Measurements from ENCODE around the gene BABAM2.
A peak's percentile ranks its signal among the peaks of the same experiment; 100 is the strongest.
"Not testable (repeated sequence)": the region's sequence is repeated elsewhere in the genome, so short reads cannot be mapped to it uniquely, and the experiment has no call there.

Gene BABAM2

DNA sequence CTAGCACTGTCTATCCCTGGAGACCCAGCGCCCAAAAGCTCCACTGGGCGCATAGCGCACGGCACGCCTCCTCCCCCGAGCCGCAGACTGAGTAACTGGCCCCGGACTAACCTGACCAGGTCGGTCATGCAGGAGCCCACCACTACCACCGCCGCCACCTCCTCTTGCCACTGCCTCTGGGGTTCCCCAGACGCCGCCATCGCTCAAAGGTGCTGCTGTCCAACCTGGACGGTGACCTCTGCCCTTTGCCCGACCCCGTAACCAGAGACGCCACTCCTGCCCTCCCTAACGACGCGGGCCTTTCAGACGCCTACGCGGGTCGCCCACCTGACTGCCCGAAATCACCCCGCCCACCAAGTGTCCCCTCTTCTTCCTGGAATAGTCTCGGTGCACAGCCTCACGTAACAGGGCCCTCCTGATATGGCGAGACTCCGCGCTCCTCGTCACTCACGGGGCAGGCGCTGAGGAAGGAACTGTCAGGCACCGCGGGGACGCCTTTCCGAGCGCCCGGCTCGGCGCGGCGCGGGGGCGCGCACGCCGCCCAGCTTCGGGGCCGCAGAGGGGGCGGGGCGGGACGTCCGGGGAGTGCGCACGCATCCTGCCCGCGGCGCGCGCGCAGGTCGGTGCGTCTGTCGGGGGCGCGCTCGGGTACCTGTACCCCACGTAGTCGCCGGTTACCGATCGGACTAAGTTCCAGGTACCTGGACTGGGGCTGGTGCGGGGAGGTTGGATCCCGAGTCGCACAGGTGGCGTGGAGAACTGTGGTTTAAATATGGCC, at the start of gene BABAM2, which contains the start of gene RBKS:
Gene BABAM2 (plus strand): TSS at position 584 of the 778 bp plus-strand sequence. CDS start 3,828 bp downstream, outside the sequence.
Gene RBKS (minus strand): TSS at position 242 of the 778 bp plus-strand sequence. CDS start 42 bp downstream, at position 200.
- DNase-seq (ENCODE audit: low read depth in 3 of 3), result peak; percentile 81 to 88 (median 86)

DNA sequence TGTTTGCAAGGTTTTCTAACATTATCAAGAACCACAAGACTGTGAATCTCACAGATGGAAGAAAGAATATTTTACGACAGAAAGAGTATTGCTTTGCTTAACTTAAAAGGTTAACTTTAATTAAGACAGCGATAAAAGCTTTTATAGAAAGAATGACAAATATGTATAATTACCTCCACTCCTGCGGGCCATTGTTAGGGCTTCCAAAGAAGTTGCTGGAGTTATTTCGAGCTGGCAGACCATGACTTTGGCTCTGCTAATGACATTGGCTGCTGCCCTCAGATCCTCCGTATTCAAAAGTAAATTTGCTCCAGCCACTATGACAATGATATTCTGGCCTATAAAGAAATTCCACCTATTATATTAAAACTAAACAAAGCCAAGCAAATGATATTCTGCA, 47.6 kb upstream of the BABAM2 start:
- DNase-seq (ENCODE audit: low read depth in 3 of 3), result no peak

DNA sequence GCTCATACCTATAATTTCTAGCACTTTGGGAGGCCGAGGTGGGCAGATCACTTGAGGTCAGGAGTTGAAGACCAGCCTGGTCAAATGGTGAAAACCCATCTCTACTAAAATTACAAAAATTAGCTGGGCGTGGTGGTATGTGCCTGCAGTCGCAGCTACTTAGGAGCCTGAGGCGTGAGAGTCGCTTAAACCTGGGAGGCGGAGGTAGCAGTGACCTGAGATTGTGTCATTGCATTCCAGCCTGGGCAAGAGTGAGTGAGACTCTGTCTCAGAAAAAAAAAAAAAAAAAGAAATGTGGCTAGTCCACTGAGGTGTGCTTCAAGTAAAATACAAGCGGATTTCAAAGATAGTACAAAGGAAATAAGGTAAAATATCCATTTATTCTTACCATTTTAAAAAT, 46.5 kb upstream of the BABAM2 start:
- no peak for DNase-seq (ENCODE audit: low read depth in 3 of 3)

DNA sequence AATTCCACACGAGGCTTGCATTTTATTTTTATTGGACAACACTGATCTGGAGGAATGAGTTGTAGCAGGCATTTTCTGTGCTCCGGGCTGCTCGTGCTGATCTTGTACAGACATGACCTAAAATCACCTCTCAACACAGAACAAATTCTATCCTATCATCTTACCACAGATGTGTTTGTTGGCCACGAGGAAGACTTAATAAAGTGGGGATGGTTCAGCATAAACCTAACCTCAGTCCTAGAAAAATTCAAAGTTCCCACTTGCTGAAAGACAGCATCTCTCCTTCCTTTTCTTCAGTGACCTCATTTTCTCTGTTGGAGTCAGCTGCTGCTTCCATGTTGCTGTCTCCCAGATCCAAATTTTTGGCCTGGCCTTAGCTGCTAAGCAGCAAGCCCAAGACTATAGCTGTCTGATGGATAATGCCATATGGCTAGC, 45.7 kb upstream of the BABAM2 start:
- DNase-seq (ENCODE audit: low read depth in 3 of 3), result no peak

DNA sequence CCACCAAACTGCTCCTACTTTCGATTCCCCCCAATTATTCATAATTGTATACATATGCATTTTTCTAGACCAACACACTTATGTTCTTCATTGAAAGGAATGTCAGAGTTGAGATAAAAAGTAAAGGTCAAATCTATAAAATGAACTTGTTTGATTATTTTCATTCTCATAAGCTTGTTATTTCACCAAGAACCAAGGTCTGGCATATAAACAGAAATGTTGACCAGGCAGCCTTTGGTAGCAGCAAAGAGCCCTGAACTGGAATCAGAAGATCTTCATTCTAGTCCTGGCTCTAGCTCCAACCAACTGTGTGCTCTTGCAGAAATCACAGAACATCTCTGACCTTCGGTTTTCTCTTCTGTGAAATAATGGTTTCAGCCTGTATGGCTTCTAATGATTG, 43.2 kb upstream of the BABAM2 start:
- DNase-seq (ENCODE audit: low read depth in 3 of 3), result no peak

DNA sequence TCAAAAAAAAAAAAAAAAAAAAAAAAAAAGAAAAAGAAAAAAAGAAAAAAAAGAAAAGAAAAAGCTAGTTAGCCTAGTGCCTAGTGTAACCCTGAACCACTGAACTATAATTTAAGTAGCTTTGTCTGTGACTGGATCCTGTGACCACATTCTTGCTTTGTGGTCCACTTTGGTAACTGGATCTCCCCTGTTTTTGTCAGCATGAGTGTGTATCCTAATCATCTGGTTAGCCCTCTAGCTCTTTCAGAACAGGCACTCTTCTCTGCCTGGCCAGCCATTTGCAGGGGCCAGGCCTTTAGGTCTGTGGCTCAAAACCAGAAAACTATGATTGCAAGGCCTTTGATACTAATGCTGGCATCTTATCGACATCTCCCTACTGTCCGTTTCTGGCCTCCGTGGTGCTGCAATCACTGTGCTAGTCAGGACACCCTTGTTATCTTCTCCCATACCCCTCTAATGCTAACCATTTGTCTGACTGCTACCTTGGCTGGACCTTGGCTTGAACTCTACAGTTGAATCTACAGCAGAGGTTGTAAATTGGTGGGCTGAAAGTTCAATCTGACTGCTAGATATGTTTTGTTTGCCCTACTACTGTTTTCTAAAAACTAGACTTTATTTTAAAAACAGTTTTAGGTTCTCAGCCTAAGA, 40.8 kb upstream of the BABAM2 start:
- no peak for DNase-seq (ENCODE audit: low read depth in 3 of 3)

DNA sequence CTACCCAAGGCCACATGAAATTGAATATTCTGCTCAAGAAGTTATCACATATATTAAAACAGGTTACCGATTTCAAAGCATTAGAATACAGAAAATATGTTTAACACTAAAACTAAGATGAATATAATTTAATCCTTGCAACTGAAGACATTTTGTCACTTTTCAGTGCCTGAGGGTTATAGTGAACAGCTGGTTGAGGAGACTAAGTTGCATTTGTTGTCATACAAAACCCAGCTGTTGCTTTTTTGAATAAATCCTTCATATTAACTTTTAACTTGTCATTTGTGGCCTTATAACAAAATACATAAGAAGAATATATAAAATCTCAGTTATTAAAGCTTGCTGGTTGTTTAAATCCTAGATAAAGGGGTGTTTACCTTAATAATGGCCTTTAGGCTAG, 37.8 kb upstream of the BABAM2 start:
- DNase-seq (ENCODE audit: low read depth in 3 of 3), result no peak

DNA sequence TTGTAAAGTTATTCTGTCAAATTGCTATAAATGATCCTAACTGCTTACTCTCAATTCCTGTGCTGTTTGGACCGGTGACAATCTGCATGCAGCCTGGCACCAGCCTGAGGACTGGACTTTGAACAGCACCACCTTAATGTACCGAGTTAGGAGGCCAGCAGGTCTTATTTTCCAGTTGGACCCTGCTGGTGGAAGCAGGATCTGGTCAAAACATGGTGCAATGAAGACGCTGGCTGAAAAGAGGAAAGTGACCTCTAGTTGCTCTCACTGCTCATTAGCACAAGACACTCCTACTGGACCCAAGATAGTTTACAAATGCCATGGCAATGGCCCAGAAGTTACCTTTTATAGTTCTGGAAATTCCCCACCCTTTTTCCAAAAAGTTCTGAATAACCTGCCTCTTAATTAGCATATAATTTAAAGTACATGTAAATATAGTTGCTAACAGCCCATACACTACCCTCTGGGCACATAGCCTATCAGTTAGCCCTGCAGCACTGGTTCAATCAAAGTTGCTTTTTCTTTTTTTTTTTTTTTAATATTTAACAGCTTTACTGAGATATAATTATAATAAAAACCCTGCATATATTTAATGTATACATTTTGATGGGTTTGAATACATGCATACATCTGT, 36.2 kb upstream of the BABAM2 start:
- DNase-seq (ENCODE audit: low read depth in 3 of 3), result no peak

DNA sequence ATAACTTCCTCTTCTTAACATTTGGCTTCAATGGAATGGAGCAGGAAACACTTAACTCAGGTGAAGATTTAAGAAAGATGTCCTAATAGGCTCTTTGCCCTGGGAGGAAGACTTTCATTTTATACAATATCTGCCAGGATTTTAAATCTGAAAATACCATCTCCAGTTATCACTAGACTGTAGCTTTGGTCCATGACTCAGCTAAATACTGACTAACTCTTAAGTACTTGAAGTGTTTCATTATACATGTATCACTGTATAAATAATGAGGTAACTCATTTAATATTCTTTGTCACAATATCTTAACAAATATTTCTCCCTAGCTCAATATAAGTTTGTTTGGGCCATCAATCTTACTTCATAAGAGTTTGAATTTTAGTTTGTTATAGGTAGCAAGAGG, 35.1 kb upstream of the BABAM2 start:
- DNase-seq (ENCODE audit: low read depth in 3 of 3), result no peak

DNA sequence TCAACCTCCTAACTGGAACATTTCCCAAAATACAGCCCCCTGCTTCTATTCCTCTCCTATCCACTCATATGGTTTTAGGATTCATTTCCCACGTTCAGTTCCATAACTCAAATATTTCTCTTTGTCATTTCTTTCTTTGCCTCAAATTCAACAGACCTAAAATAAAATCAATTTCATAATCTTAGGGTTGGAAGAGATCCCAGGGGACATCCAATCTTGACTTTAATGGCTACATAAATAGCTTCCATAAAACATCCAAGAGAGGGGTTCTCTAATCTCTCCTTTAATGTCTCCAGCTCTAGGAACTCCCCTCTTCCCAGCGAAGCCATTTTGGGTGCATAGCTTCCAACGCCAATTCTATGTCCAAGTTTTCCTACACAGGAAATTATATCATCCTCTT, 34.1 kb upstream of the BABAM2 start:
- DNase-seq (ENCODE audit: low read depth in 3 of 3), result no peak

DNA sequence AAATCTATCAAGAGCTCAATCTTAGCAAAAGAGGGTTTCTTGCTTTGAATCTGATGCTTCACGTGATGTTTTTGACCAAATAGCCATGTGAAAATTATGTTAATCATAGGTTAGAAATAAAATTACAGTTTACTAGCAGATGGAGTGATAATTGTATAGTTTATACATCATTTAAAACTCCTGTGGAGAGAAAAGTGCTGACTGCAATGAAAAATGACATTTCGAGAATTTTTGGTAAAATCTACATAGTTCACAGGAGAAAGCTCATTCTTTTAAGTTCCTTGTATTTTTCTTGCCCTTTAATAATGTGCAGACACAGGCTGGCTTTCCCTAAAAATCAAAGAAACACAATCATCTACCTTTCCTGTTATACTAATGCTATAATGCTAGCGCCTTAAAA, 33.6 kb upstream of the BABAM2 start:
- DNase-seq (ENCODE audit: low read depth in 3 of 3), result no peak

DNA sequence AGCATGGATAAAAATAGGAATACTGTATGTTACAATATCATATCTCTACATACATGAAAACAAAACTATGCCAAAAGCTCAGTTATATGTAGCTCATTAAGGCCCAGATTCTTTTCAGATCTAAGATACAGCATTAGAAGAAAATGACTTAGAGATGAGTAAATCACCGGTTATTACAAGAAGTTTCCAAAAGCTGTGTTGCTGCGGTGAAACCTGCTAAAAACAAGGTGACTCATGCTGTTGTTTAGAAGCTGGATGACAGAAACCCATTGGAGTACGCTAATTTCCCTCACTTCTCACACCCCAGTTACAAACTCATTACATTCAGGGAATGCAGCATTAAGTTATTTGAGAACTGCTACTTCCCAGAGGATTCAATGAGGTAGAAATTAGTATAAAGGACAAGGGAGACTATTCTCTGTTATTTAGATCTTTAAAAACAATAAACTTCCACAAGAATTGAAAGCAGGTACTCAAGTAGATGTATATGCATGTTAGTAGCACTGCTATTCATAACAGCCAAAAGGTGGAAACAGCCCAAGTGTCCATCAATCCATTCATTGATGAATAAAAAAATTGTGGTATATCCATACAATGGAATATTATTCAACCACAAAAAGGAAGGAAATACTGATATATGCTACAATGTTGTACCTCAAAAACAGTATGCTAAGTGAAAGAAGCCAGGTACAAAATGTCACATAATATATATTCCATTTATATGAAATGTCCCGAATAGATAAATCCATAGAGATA, 32.9 kb upstream of the BABAM2 start:
- peak in 1 of 3 donors; percentile 2 for DNase-seq (ENCODE audit: low read depth in 3 of 3)

DNA sequence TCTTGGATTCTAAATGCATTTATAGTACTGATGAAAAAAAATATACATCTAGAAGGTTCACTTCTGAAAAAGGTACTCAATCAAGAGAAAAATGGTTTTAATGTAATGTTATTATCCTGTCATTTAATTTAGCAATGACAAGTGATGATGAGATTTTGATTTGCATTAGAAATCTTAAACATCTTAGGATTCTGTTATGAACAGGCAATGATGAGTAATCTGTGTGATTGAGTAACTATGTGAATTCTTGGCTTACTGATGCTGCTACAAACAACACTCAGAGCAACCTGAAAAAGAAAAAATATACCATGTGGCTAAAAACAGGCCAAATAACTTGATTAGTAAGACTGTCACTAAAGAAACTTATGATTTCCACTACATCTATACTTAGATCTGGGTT, 30.4 kb upstream of the BABAM2 start:
- DNase-seq (ENCODE audit: low read depth in 3 of 3), result no peak

DNA sequence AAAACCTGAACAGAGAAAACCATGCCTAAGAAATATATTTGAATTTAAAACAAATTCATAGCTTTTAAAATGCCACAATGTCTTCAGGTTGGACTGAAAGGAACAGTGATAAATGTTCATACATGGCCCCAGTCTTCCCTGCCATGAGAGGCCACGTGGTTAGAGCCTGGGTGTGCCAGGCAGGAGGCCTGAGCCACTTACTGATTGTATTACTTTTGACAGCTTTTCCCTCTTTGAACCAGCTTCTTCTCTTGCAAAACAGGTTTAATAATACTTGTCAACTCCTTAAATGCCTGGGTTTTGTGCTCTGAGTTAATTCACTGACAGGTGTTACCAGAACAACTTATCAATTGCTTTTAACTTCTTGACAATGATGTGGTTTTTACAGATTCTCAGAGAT, 27.4 kb upstream of the BABAM2 start:
- DNase-seq (ENCODE audit: low read depth in 3 of 3), result no peak

DNA sequence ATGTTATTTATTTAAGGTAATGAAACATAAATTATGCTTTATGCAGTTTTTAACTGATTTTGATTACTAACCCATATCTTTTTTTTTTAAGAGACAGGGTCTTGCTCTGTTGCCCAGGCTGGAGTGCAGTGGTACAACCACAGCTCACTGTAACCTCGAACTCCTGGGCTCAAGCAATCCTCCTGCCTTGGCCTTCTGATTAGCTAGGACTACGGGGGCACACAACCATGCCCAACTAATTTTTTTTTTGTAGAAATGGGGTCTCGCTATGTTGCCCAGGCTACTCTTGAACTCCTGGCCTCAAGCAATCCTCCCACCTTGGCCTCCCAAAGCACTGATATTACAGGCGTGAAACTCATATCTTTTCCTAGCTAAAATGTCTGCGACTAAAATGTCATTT, 26.6 kb upstream of the BABAM2 start:
- DNase-seq (ENCODE audit: low read depth in 3 of 3), result not testable (repeated sequence)

DNA sequence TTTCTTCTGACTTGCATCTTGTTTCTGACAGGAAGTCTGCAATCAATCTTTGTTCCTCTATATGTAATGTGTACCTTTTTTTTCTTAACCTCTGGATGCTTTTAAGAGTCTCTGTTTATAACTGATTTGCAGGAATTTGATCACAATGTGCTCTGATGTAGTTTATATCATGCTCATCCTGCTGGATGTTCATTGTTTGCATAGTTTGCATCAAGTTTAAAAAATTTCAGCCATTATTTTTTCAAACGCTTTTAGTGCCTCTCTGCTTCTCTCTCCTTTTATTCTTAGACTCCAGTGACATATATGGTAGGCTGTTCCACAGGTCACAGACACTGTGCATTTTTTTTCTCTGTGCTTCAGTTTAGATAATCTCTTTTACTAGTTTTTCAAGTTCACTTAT, 24.3 kb upstream of the BABAM2 start:
- DNase-seq (ENCODE audit: low read depth in 3 of 3), result no peak

DNA sequence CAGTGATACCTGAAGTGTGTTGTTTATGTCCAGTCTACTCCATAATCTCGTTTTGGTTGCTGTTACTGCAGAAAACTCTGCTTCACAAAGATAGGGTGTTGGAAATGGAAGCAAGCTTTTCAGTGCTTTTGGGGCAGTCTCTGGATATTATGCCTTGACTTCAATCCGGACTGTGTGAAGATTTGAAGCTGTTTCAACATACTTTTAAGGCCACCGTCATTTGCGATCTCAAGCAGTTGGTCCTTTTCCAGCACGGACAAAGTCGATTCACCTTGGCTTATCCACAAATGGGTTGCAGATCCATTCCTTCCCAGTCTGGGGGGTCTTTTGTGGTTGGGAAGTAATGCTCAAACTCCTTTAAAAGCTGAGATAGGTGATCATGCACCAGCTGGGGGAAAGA, 20.8 kb upstream of the BABAM2 start:
- DNase-seq (ENCODE audit: low read depth in 3 of 3), result no peak

DNA sequence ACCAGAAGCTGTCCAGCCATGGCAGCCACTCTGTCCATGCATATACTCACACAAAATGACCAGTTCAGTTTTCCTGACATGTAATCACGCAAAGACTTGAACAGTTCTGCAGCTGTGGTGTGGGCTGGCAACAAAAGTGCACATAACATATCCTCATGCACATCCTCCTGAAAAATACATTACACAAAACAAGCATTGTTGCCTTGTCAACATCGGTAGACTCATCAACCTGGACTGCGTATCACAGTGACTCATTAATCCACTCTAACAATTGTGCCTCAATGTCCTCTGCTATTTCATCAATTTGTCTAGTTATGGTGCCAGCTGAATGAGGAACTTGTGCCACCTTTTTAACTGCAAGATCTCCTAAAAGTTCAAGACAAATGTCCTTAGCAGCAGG, 19.8 kb upstream of the BABAM2 start:
- DNase-seq (ENCODE audit: low read depth in 3 of 3), result no peak

DNA sequence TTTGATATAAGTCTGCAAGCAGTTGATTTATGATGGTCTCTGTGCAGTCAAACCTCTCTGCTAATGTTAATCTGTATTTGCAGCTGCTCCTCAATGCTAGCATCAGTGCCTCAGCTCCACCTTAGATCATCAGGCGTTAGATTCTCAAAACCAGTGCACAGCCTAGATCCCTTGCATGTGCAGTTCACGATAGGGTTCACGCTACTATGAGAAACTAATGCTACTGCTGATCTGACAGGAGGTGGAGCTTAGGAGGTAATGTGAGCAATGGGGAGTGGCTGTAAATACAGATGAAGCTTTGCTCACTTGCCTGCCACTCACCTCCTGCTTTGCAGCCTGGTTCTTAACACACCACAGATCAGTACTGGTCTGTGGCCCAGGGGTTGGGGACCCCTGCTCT, 18.7 kb upstream of the BABAM2 start:
- DNase-seq (ENCODE audit: low read depth in 3 of 3), result no peak

DNA sequence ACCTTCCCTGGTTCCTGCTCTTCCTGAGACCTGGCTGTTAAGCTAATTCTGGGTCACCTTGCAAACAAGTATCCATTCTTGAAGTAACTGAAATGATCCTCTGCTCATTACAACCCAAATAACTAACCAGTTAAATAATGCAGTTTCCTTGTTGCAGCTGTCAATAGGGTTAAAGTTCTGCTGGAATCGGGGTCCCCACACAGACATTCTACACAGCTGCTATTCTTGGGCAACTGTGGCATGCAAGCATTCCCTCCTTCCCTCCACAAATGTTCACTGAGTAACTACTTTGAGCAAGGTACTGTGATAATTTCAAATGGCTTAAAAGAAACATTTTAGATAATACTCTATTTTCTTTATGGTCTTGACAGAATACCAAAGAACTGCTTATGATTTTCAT, 17.4 kb upstream of the BABAM2 start:
- no peak for DNase-seq (ENCODE audit: low read depth in 3 of 3)

DNA sequence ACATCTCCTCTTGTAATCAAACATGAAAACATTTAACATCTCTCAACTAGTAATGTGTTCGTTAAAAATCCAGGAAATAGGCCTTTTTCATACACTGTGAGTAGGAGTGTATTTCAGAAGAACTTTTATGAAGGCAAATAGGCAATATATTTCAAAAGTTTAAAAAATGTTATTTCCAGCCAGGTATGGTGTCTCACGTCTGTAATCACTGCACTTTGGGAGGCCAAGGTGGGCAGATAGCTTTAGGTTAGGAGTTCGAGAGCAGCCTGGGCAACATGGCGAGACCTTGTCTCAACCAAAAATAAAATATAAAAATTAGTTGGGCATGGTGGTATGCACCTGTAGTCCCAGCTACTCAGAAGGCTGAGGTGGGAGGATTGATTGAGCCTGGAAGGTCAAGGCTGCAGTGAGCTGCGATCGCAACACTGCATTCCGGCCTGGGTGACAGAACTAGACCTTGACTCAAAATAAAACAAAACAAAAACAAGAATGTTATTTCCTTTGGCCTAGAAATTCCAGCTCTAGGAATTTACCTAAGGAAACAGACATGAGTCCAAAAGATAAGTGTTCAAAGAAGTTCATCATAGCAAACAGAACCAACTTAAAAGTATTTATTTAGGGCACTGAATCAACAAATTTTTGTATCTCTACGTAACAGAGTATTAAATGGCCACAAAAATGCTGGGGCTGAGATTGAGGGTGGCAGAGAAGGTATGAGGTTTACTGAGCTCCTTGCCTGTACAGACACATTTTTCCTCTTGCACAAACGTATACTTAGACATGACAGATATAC, 15.2 kb upstream of the BABAM2 start:
- DNase-seq (ENCODE audit: low read depth in 3 of 3), result no peak

Measured in stimulated activated CD4-positive, alpha-beta T cell treated with anti-CD3 and anti-CD28 coated beads, TNF-alpha, amount 100 ng/mL, for 48 hours (primary cell).